ENCODE data around the gene KCTD13. TPM values are rescaled to one million over a fixed set of nuclear protein-coding genes. Genes with fewer than 3 reads are reported as not detected.

Gene KCTD13
- total and polyA plus RNA-seq, 2 of the 8 experiments (the other 6 are each of a cell fraction or from before 2014, with no cell fraction given), result 9.2 to 10.8 TPM

- H3K56ac ChIP-seq (replicated peaks; ENCODE audit: insufficient read length, low read depth, low read length), result no peak overlapping the region
- no peak overlapping the region for H2BK120ac ChIP-seq (replicated peaks; ENCODE audit: low read depth, low read length)
- no peak overlapping the region for H3K4ac ChIP-seq (replicated peaks; ENCODE audit: insufficient read length, low read depth, low read length)
- no peaks in the 10 kb centered on the region for H4K20me1 ChIP-seq (replicated peaks in 1 of 2; ENCODE audit: control insufficient read depth in 1 of 2, insufficient read depth in 2 of 2, low read length in 2 of 2)
- H3K4me1 ChIP-seq (replicated peaks in 1 of 4; ENCODE audit: control insufficient read depth in 3 of 4, insufficient read depth in 4 of 4, low read length in 3 of 4), result peaks cover 0 to 6% (median 0%) of the 10 kb centered on the region in 4 experiments; a peak in 4 of 7 replicates
- H4K91ac ChIP-seq (replicated peaks; ENCODE audit: insufficient read length, low read length), result no peak overlapping the region
- H3K4me2 ChIP-seq (ENCODE audit: insufficient read depth in 1 of 2, low read depth in 2 of 2, low read length in 2 of 2), result no peak overlapping the region
- no peak overlapping the region for H2AFZ ChIP-seq (ENCODE audit: low read length)
- no peak overlapping the region for H2BK20ac ChIP-seq (ENCODE audit: low read length)
- H3K27me3 ChIP-seq (replicated peaks in 1 of 4; ENCODE audit: control insufficient read depth in 3 of 4, extremely low read depth in 1 of 4, insufficient read depth in 3 of 4, low read length in 3 of 4), result no peaks in the 10 kb centered on the region
- TF ChIP-seq KDM1A (IDR thresholded peaks at IDR 0.05; ENCODE audit: borderline replicate concordance, low read length), result no peak
- TF ChIP-seq SUZ12 (IDR thresholded peaks at IDR 0.05; ENCODE audit: low read length), result no peak
- TF ChIP-seq YY1 (IDR thresholded peaks at IDR 0.05; ENCODE audit: low read depth, low read length), result no peak
- TF ChIP-seq SAP30 (IDR thresholded peaks at IDR 0.05; ENCODE audit: insufficient read depth, insufficient replicate concordance, low read length), result no peak
- TF ChIP-seq ZNF274 (IDR thresholded peaks at IDR 0.05; ENCODE audit: borderline replicate concordance, extremely low read depth, low read length), result no peak
- no peak for TF ChIP-seq ASH2L (IDR thresholded peaks at IDR 0.05; ENCODE audit: low read length)
- no peak for TF ChIP-seq TAF1 (IDR thresholded peaks at IDR 0.05; ENCODE audit: low read depth, low read length)
- no peak for TF ChIP-seq TAF7 (optimal IDR thresholded peaks at IDR 0.05; ENCODE audit: borderline replicate concordance, low read depth, low read length)
- TF ChIP-seq NRF1 (IDR thresholded peaks at IDR 0.05; ENCODE audit: low read depth, low read length), result no peak
- WGBS, 2 experiments (ENCODE audit: extremely low coverage in 1 of 2, insufficient coverage in 1 of 2, insufficient read length in 1 of 2, insufficient replicate concordance in 2 of 2, low coverage in 1 of 2, low lambda C conversion rate in 2 of 2, missing lambda C conversion rate in 1 of 2), result 97% methylated on average over 7 of the region's 7 CpGs; no CpG with 5 or more reads in 1 of the 2 experiments
- H3K9ac ChIP-seq (replicated peaks in 1 of 4; ENCODE audit: extremely low read depth in 1 of 4, low read depth in 3 of 4, low read length in 3 of 4), result no peak overlapping the region
- no peak overlapping the region for H4K8ac ChIP-seq (ENCODE audit: extremely low read depth, insufficient read depth, low read length)
- no peak overlapping the region for H3K4me3 ChIP-seq (ENCODE audit: extremely low read depth in 1 of 4, insufficient read depth in 2 of 4, low read depth in 3 of 4, low read length in 4 of 4)
- no peak overlapping the region for H4K5ac ChIP-seq (ENCODE audit: insufficient read length, low read depth, low read length)
- no peak overlapping the region for H3K14ac ChIP-seq (ENCODE audit: insufficient read length)
- no peak overlapping the region for H2AK5ac ChIP-seq (ENCODE audit: low read depth, low read length)
- POLR2A ChIA-PET (ENCODE audit: partially characterized antibody), result interaction anchor here (0.8 to 0.9 kb wide), 2 partner anchors 37 to 127 kb away, joined by 3 read pairs; no protein-coding TSS in a partner anchor
- no peaks in the 10 kb centered on the region for H3K9me3 ChIP-seq (ENCODE audit: insufficient read depth in 2 of 2, low read depth in 1 of 2, low read length in 1 of 2)
- FAIRE-seq, result no peak
- no peak overlapping the region for H2BK15ac ChIP-seq (ENCODE audit: low read length)
- H3K79me2 ChIP-seq (ENCODE audit: control insufficient read depth in 1 of 2, insufficient read depth in 2 of 2, low read length in 2 of 2), result no peaks in the 10 kb centered on the region
- 0 out of 2 replicates have a peak, but pooled peaks cover 2% of the 10 kb centered on the region for H3K79me1 ChIP-seq (ENCODE audit: low read depth, low read length)
- no peak for DNase-seq (ENCODE audit: low read depth in 1 of 2, low spot score in 2 of 2)
- no peak overlapping the region for H3K27ac ChIP-seq (ENCODE audit: low read depth, low read length)
- no peak overlapping the region for H2BK5ac ChIP-seq (ENCODE audit: low read depth, low read length)
- H3K23ac ChIP-seq (ENCODE audit: insufficient read length), result no peak overlapping the region
- no peak overlapping the region for H3K18ac ChIP-seq (ENCODE audit: extremely low read depth, low read length)
- CTCF ChIA-PET (ENCODE audit: partially characterized antibody), result interaction anchor here (1.2 kb wide), 1 partner anchor 56 kb away, joined by 3 read pairs; no protein-coding TSS in a partner anchor
- H3K23me2 ChIP-seq (ENCODE audit: low read depth, low read length), result peaks cover 11% of the 10 kb centered on the region; the same call in 1 of the 2 replicates
- no peak overlapping the region for H2BK12ac ChIP-seq (ENCODE audit: low read depth, low read length)
- peaks cover 0 to 4% (median 0%) of the 10 kb centered on the region in 4 experiments; a peak in 2 of 8 replicates for H3K36me3 ChIP-seq (ENCODE audit: control insufficient read depth in 2 of 4, insufficient read depth in 4 of 4, low read length in 3 of 4)
Measured at GRCh38 chr16:29904947-29905346, 21.1 kb downstream of the KCTD13 start.

Data from H1 (cell line).